ENCODE data around the gene KIF15.

Gene KIF15

DNA sequence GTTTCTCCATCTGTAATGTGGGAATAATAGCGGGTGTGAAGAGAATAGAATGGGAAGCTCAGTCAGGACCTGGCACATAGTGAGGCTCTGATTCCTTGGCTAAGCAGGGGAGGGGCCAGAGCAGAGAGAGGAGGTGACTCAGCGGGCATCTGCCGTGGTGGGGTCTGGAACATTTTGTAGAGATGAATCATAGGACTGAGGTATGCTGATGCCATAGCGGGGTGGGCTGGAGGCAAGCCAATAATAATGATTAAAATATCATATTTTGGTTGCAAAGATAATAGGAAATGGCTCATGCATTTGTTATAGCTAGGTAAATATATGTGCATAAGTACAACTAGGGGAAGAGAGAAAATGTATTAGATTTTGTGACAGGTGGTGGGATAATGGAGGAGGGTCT is 124.0 kb downstream of the KIF15 start:
- no peak for DNase-seq

DNA sequence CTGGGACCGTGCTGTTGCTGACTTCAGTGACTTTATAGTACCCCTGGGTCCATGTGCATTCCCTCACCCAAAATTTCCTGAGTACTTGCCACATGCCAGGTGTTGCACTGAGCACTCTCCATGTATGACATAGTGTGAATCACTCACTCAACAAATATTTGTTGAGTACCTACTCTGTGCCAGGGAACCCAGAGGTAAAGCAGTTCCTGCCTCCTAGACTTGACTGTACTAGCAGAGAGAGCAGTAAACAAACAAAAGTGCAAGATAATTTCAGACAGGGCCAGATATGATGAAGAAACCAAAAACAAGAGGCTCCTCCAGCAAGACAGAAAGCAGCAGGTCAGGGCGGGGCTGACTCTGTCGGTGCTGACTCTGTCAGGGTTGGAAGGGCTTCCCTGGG is 125.0 kb downstream of the KIF15 start:
- no peak for DNase-seq

DNA sequence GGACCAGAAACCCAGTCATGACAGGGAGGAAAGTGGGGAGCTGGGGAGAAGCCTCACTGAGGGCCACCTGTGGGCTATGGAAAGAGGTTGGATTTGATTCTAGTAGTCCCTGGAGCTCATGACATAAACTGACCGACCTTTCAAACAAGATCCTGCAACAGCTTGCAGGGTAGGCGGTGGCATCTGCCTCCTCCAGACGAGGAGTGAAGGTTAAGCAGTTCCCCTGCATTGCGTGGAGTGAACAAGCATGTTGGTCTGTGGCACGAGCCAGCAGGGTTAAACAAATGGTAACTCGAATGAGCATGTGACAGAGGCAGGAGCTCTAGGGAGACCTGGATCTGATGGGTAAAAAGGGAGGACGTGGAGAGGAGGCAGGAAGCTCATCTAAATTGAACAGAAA is 125.5 kb downstream of the KIF15 start:
- no peak for DNase-seq

DNA sequence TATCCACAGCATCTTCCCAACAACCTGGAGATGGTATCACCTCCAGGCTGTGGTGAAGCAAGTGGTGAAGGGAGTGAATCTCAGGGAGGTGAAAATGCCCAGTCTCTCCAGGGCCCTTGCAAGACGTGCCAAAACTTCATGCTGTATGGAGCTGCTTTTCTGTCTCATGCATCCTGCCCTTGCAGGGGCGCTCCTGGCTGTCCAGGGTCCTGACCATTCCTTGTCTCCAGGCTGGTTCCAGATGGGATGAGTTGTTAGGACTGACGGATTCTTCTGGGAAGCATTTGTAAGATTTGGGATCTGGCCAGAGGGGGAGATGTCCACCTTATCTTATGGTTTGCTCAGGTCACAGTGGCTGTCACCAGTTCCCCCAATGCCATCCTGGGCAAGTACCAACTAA is 128.7 kb downstream of the KIF15 start:
- DNase-seq: no peak

DNA sequence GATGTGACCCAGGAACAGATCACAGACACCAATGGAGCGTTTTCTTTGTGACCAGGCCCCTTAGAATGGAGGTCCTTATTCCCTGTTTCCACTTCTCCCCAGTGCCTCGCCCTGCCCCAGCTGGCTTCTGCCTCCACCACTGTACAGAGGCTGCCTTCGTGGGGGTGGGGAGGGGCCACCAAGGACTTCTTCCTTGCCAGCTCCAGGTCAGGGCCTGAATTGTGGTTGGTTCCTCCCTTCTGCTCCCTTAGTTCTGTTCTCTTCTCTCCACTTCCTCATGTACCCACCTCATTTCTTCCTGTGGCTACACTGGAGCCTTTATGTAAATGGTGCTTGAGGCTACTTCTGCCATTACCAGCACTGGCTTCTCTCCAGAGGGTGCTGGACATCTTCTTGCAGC is 129.3 kb downstream of the KIF15 start:
- DNase-seq: no peak

DNA sequence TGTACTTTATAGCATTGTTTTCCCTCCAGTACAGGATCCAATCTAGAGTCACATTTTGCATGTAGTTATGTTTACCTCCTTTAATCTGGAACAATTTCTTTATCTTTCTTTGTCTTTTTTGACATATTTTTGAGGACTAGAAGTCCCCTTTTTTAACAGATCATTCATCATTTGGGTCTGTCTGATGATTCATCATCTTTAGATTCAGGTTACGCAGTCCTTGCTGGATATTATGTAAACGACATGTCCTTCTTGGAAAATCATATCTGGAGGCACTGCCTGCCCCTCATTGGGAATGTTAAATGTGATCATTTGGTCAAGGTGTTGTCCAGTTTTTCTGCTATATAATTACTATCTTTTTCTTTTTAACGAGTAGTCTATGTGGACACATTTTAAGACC is 131.1 kb downstream of the KIF15 start:
- DNase-seq: no peak

GRCh38 chr3:44893097-44893496 is 131.5 kb downstream of the KIF15 start:
- no peak for DNase-seq

GRCh38 chr3:44894485-44894884 is 132.9 kb downstream of the KIF15 start:
- no peak for DNase-seq

DNA sequence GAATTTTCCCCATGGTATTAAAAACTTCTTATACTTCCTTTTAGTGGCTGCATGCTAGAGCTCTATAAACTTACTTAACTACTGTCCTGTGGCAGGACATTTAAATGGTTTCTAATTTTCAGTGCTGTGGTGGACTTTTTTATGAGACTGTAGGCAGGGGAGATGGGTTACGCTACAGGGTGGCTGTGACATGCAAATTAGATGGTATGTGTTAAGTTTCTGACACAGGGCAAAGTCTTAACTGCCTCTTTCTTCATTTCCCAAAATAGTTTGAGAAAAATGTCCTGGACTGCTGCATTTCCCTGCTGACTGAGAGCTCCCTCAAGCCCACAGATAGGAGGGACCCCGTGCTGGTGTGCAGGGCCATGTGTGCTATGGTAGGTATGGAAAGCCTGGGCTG is 134.8 kb downstream of the KIF15 start:
- no peak for DNase-seq

- no peak for DNase-seq
Measured at GRCh38 chr3:44899683-44900367, 138.2 kb downstream of the KIF15 start.

DNA sequence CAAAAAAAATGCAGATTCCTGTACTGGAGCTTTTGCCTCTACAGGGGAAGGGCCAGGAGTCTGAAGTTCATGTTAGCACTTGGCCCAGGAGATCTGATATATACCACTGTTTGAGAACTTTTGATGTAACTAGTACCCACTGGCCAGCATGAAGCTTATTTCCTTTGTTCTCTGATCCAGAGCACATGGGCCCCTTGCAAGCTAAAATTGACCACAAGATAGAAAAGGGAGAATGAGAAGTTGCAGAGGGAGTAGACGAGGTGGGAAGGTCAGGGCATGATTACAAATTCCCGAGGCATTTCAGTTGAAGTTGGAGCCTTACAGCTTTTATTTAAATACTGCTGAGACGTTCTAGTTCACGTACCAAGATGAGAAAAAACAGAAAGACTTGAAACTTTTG is 141.0 kb downstream of the KIF15 start:
- DNase-seq: no peak

Measured in NCI-H526 treated with DMSO at 0.1 percent for 48 hours (cell line).